Muscle of leg (tissue), 11 donors: Measurements from ENCODE around the gene PCDHGA4. TPM values are rescaled to one million over a fixed set of nuclear protein-coding genes. Genes with fewer than 3 reads are reported as not detected.
"Not testable (repeated sequence)": the region's sequence is repeated elsewhere in the genome, so short reads cannot be mapped to it uniquely, and the experiment has no call there.

Source experiments
- DNase-seq: peaks from one replicate; pipeline ENCODE4 v3.0.0; 2013
- H3K27ac ChIP-seq: one replicate; pipeline ENCODE4 v1.5.1; 2013; ENCODE audit warnings: mild to moderate bottlenecking, low read length, control low read depth
- H3K27me3 ChIP-seq: one replicate; pipeline ENCODE4 v1.6.1; 2013; ENCODE audit warnings: low read length; ENCODE audit not compliant: control insufficient read depth, insufficient read depth
- H3K36me3 ChIP-seq: one replicate; pipeline ENCODE4 v1.6.1; 2013; ENCODE audit warnings: low read length; ENCODE audit not compliant: control insufficient read depth, insufficient read depth
- H3K4me1 ChIP-seq: one replicate; pipeline ENCODE4 v1.6.1; 2013; ENCODE audit warnings: low read length; ENCODE audit not compliant: control insufficient read depth, insufficient read depth
- H3K4me3 ChIP-seq: one replicate; pipeline ENCODE4 v1.5.1; 2013; ENCODE audit warnings: low read length, control low read depth
- H3K9me3 ChIP-seq: replicated peaks from 2 replicates; pipeline ENCODE4 v1.6.1; 2013; ENCODE audit warnings: low read depth, low read length; ENCODE audit not compliant: control insufficient read depth
- WGBS: methylation state at CpG from one replicate; pipeline ENCODE4 v1.1.5; 2013; ENCODE audit warnings: missing lambda C conversion rate; ENCODE audit not compliant: insufficient coverage; 5-methylcytosine and 5-hydroxymethylcytosine counted together
- polyA plus RNA-seq, 8 donors: library from polyadenylated mRNA; unstranded; fragments of 120-200 nt; gene quantifications; one replicate each; pipeline versions ENCODE4 v1.2.1 to v1.2.3, GENCODE V29; 2013; ENCODE audit warnings: inconsistent platforms in 1 of 8, low replicate concordance in 1 of 8; ENCODE audit not compliant: insufficient read length in 8 of 8, insufficient read depth in 1 of 8
- total RNA-seq: library from RNA; stranded (reverse); fragments of 120-200 nt; gene quantifications from one replicate; pipeline ENCODE4 v1.2.4, GENCODE V29; 2013

The PCDHGA4 gene
- total and polyA plus RNA-seq, 9 donors, result 0.71 to 2.2 (median 1.4) TPM

- Histone ChIP-seq H3K4me3 (no peak overlapping the region), H3K36me3 (no peaks in the 10 kb centered on the region), H3K27me3 (peaks cover 20% of the 10 kb centered on the region), H3K9me3 (peaks cover 62% of the 10 kb centered on the region), H3K27ac (no peak overlapping the region), H3K4me1 (no peaks in the 10 kb centered on the region)
- DNase-seq, result no peak
- 49% methylated on average over 40 of the region's 46 CpGs for WGBS
Observed at GRCh38 chr5:141366016-141366896, 11.4 kb downstream of the PCDHGA4 start.

DNA sequence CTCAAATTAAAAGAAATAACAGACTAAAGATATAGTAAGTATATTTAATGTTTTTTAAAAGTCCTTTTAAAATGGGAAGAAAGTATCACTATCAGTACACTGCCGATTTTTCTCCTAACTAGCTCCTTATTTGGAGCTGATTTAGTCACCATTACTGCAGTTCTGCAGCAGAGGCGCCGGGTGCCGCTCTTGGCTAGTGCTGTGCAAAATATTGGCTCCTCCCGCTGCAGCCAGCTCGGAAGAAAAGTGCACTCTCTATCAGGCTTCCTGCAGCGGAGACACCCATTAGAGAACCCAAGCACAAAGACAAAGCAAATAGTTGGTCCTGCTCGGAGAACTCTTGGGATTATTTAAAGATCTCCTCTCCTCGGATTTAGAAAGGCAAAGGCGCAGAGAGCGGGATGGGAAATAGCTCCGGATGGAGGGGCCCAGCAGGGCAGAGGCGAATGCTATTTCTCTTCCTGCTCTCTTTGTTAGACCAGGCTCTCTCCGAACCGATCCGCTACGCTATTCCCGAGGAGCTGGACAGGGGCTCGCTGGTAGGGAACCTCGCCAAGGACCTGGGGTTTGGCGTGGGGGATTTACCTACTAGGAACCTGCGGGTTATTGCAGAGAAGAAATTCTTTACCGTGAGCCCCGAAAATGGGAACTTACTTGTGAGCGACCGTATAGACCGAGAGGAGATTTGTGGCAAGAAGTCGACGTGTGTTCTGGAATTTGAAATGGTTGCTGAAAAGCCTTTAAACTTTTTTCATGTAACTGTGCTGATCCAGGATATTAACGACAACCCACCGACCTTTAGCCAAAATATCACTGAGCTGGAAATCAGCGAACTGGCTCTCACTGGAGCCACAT lies 15.4 kb downstream of the PCDHGA4 start, which contains the start of gene PCDHGB3:
TSS of gene PCDHGB3 (plus strand) at position 249 of the 855 bp plus-strand sequence. CDS start at position 402, 153 bp downstream.
- Histone ChIP-seq H3K4me1 (no peaks in the 10 kb centered on the region), H3K27me3 (peaks cover 22% of the 10 kb centered on the region), H3K4me3 (no peak within 1 kb of the TSS), H3K27ac (no peak within 1 kb of the TSS), H3K9me3 (peaks cover 61% of the 10 kb centered on the region), H3K36me3 (no peaks in the 10 kb centered on the region)
- WGBS, result 21% methylated on average over 20 of the region's 32 CpGs
- peak; percentile 5 for DNase-seq

DNA sequence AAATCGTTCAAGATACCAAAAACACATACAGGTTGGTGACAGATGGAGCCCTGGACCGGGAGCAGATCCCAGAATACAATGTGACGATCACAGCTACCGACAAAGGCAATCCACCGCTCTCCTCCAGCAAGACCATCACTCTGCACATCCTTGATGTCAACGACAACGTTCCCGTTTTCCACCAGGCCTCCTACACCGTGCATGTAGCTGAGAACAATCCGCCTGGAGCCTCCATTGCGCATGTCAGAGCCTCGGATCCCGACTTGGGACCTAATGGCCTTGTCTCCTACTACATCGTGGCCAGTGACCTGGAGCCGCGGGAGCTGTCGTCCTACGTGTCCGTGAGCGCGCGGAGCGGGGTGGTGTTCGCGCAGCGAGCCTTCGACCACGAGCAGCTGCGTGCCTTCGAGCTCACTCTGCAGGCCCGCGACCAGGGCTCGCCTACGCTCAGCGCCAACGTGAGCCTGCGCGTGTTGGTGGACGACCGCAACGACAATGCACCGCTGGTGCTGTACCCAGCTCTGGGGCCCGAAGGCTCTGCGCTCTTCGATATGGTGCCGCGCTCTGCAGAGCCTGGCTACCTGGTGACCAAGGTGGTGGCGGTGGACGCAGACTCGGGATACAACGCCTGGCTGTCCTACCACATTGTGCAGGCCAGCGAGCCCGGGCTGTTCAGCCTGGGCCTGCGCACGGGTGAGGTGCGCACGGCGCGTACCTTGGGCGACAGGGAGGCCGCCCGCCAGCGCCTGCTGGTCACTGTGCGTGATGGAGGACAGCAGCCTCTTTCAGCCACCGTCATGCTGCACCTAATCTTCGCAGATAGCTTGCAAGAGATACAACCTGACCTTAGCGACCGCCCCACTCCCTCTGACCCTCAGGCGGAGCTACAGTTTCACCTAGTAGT lies 17.0 kb downstream of the PCDHGA4 start:
- no peaks in the 10 kb centered on the region for H3K36me3 ChIP-seq
- H3K27me3 ChIP-seq, result peaks cover 21% of the 10 kb centered on the region
- H3K9me3 ChIP-seq, result peaks cover 60% of the 10 kb centered on the region
- DNase-seq, result no peak
- WGBS, result 50% methylated on average over 68 of the region's 69 CpGs
- no peak overlapping the region for H3K27ac ChIP-seq
- no peak overlapping the region for H3K4me3 ChIP-seq
- no peaks in the 10 kb centered on the region for H3K4me1 ChIP-seq

- no peaks in the 10 kb centered on the region for H3K36me3 ChIP-seq
- peaks cover 72% of the 10 kb centered on the region for H3K9me3 ChIP-seq
- 13% methylated on average over 26 of the region's 27 CpGs for WGBS
- DNase-seq, result peak; percentile 17
- no peaks in the 10 kb centered on the region for H3K4me1 ChIP-seq
- H3K27me3 ChIP-seq, result peaks cover 21% of the 10 kb centered on the region
- no peak within 1 kb of the TSS for H3K27ac ChIP-seq
- peak within 1 kb of the TSS; percentile 30 for H3K4me3 ChIP-seq
Observed at GRCh38 chr5:141373673-141374317, 19.0 kb downstream of the PCDHGA4 start, which contains the start of gene PCDHGA6. Gene PCDHGA6 (plus strand): TSS chr5:141373891. CDS start chr5:141374084, 193 bp downstream.

DNA sequence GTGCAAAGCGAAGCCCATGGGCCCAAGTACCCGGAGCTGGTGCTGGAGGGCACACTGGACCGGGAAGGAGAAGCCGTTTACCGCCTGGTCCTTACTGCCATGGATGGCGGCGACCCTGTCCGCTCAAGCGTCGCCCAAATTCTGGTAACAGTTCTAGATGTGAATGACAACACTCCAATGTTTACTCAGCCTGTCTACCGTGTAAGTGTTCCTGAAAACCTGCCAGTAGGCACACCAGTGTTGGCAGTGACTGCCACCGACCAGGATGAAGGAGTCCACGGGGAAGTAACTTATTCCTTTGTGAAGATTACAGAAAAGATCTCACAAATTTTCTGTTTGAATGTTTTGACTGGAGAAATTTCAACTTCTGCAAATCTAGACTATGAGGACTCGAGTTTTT lies 19.8 kb downstream of the PCDHGA4 start:
- WGBS, result 76% methylated on average over 12 of the region's 14 CpGs
- no peak for DNase-seq
- H3K4me3 ChIP-seq, result no peak overlapping the region
- H3K27me3 ChIP-seq, result peaks cover 21% of the 10 kb centered on the region
- H3K9me3 ChIP-seq, result peaks cover 72% of the 10 kb centered on the region
- no peaks in the 10 kb centered on the region for H3K36me3 ChIP-seq
- no peaks in the 10 kb centered on the region for H3K4me1 ChIP-seq
- H3K27ac ChIP-seq, result no peak overlapping the region

- not testable (repeated sequence) for H3K27ac ChIP-seq
Observed at GRCh38 chr5:141375444-141376155, 20.8 kb downstream of the PCDHGA4 start.

DNA sequence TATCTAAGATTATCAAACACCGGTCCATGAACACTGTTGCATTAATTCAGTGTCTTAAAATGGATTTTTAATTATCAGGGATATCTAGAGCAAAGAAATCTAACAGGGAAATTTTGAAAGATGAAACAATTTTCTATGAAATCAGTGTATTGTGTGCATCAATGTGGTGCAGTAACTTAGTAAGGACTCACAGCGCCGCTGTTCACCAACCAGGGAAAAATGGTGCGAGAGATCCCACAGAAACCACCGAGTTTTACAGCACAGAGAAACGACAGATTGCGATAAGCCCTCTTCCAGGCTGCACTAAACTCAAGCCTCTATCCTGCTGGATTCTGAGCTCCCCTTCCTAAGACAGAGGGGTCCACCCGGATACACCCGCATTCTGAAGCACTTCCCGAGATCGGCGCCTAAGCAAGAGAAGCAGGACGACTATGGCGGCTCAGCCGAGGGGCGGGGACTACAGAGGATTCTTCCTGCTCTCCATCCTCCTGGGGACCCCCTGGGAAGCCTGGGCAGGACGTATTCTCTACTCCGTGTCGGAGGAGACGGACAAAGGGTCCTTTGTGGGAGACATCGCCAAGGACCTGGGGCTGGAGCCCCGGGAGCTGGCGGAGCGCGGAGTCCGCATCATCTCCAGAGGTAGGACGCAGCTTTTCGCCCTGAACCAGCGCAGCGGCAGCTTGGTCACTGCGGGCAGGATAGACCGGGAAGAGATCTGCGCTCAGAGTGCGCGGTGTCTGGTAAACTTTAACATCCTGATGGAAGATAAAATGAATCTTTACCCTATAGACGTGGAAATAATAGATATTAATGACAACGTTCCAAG lies 27.9 kb downstream of the PCDHGA4 start, which contains the start of gene PCDHGA7:
TSS of gene PCDHGA7 (plus strand) at position 274 of the 826 bp plus-strand sequence. CDS start at position 432, 158 bp downstream.
- H3K4me1 ChIP-seq, result no peaks in the 10 kb centered on the region
- no peak within 1 kb of the TSS for H3K27ac ChIP-seq
- peak within 1 kb of the TSS; percentile 22 for H3K4me3 ChIP-seq
- peak; percentile 4 for DNase-seq
- 13% methylated on average over 24 of the region's 37 CpGs for WGBS
- H3K27me3 ChIP-seq, result peaks cover 5% of the 10 kb centered on the region
- H3K9me3 ChIP-seq, result peaks cover 71% of the 10 kb centered on the region
- no peaks in the 10 kb centered on the region for H3K36me3 ChIP-seq

More at GRCh38 chr5:141375444-141376155, 20.8 kb downstream of the PCDHGA4 start:
- not testable (repeated sequence) for DNase-seq, H3K4me1 ChIP-seq, H3K36me3 ChIP-seq, H3K4me3 ChIP-seq
- H3K27me3 ChIP-seq, result peaks cover 18% of the 10 kb centered on the region
- peaks cover 66% of the 10 kb centered on the region for H3K9me3 ChIP-seq
- WGBS, result 65% methylated on average over 32 of the region's 48 CpGs

GRCh38 chr5:141383345-141383744 lies 28.5 kb downstream of the PCDHGA4 start:
- 42% methylated on average over 9 of the region's 21 CpGs for WGBS
- Histone ChIP-seq H3K9me3 (peaks cover 70% of the 10 kb centered on the region), H3K4me3 (no peak overlapping the region)

More at GRCh38 chr5:141383345-141383744, 28.5 kb downstream of the PCDHGA4 start:
- Histone ChIP-seq H3K36me3 (no peaks in the 10 kb centered on the region), H3K27ac (no peak overlapping the region), H3K27me3 (peaks cover 5% of the 10 kb centered on the region), H3K4me1 (no peaks in the 10 kb centered on the region)
- DNase-seq, result no peak
